K562 (cell line): ENCODE results near the gene CPSF4. TPM values are rescaled to one million over a fixed set of nuclear protein-coding genes. Genes with fewer than 3 reads are reported as not detected.

ENCODE experiments used
- ATF7 ChIP-seq: fragments of 450-650 bp; IDR thresholded peaks from 2 replicates; pipeline ENCODE4 v1.7.1; 2014; ENCODE audit warnings: mild to moderate bottlenecking, moderate library complexity
- BRD4 ChIP-seq: fragments of 200-600 bp; sonication (generic); IDR thresholded peaks from 2 replicates; pipeline ENCODE4 v1.6.1; 2017; ENCODE audit warnings: inconsistent platforms
- CBFA2T2 ChIP-seq: fragments of 450-650 bp; conservative IDR thresholded peaks from 2 replicates; pipeline ENCODE4 v1.6.1; 2017; ENCODE audit warnings: mild to moderate bottlenecking
- CBX3 ChIP-seq, 2 experiments: IDR thresholded peaks; 1 replicate in 1 of 2; 2 replicates in 1 of 2; pipeline ENCODE4 v1.6.1; 2012; ENCODE audit warnings: inconsistent platforms in 2 of 2, low read length in 2 of 2, borderline replicate concordance in 1 of 2, control low read depth in 1 of 2
- CHD4 ChIP-seq: fragments of 200-600 bp; sonication (generic); IDR thresholded peaks from 3 replicates; pipeline ENCODE4 v1.6.1; 2012; ENCODE audit warnings: low read depth, mild to moderate bottlenecking, mixed read lengths, low read length, inconsistent platforms; ENCODE audit not compliant: insufficient read depth, insufficient replicate concordance, poor library complexity, severe bottlenecking
- DDX20 ChIP-seq: fragments of 450-650 bp; IDR thresholded peaks from 2 replicates; pipeline ENCODE4 v1.6.1; 2016; ENCODE audit warnings: missing genetic modification characterization, low read depth, mild to moderate bottlenecking, missing compliant biosample characterization, moderate library complexity
- EGR1 ChIP-seq: fragments of 450-650 bp; conservative IDR thresholded peaks from 2 replicates; pipeline ENCODE4 v1.6.1; 2017; ENCODE audit warnings: mild to moderate bottlenecking
- ETS1 ChIP-seq: conservative IDR thresholded peaks from 2 replicates; pipeline ENCODE4 v1.6.1; 2011; ENCODE audit warnings: low read depth, mild to moderate bottlenecking, low read length; ENCODE audit not compliant: control insufficient read depth
- FIP1L1 ChIP-seq: fragments of 200-400 bp; formaldehyde crosslinking; IDR thresholded peaks from 2 replicates; pipeline ENCODE4 v1.6.1; 2018; ENCODE audit warnings: mild to moderate bottlenecking, low read depth, low read length; ENCODE audit not compliant: poor library complexity, severe bottlenecking
- GATAD2B ChIP-seq: fragments of 450-650 bp; IDR thresholded peaks from 2 replicates; pipeline ENCODE4 v1.6.1; 2017; ENCODE audit warnings: mild to moderate bottlenecking, borderline replicate concordance
- HOMEZ ChIP-seq: fragments of 250-450 bp; sonication (Bioruptor Pico); IDR thresholded peaks from 2 replicates; pipeline ENCODE4 v1.4.0; 2020; ENCODE audit warnings: mild to moderate bottlenecking, moderate library complexity
- NFE2 ChIP-seq: IDR thresholded peaks from 2 replicates; pipeline ENCODE4 v1.6.1; 2014; ENCODE audit warnings: antibody characterized with exemption, low read depth
- NFYB ChIP-seq: IDR thresholded peaks from 2 replicates; pipeline ENCODE4 v1.6.1; 2011; ENCODE audit warnings: mild to moderate bottlenecking, moderate library complexity; ENCODE audit not compliant: insufficient read length; ENCODE audit errors: extremely low read depth
- PCBP1 ChIP-seq: fragments of 200-400 bp; formaldehyde crosslinking; IDR thresholded peaks from 2 replicates; pipeline ENCODE4 v1.6.1; 2018; ENCODE audit warnings: mild to moderate bottlenecking, low read depth, low read length; ENCODE audit not compliant: poor library complexity, severe bottlenecking
- PRPF4 ChIP-seq: fragments of 200-400 bp; formaldehyde crosslinking; IDR thresholded peaks from one replicate; pipeline ENCODE4 v1.6.1; 2017; ENCODE audit warnings: low read length, low read depth, mild to moderate bottlenecking; ENCODE audit not compliant: insufficient read depth, poor library complexity, severe bottlenecking
- RHOXF2B ChIP-seq: fragments of 250-450 bp; sonication (Bioruptor Pico); conservative IDR thresholded peaks from 2 replicates; pipeline ENCODE4 v1.5.1; 2021
- THRB ChIP-seq: fragments of 450-650 bp; formaldehyde crosslinking; conservative IDR thresholded peaks from 2 replicates; pipeline ENCODE4 v1.4.0; 2022; ENCODE audit warnings: mild to moderate bottlenecking, missing genetic modification characterization
- U2AF1 ChIP-seq: fragments of 200-400 bp; formaldehyde crosslinking; optimal IDR thresholded peaks from 2 replicates; pipeline ENCODE3; 2017; ENCODE audit warnings: mild to moderate bottlenecking, low read depth, low read length, moderate library complexity
- XRCC4 ChIP-seq: IDR thresholded peaks from one replicate; pipeline ENCODE4 v1.6.1; 2011; ENCODE audit not compliant: insufficient read depth, insufficient read length; ENCODE audit errors: extremely low read depth
- ZBTB2 ChIP-seq: fragments of 450-650 bp; IDR thresholded peaks from 2 replicates; pipeline ENCODE4 v1.6.1; 2016; ENCODE audit warnings: antibody characterized with exemption
- ZNF184 ChIP-seq: sonication (generic); formaldehyde crosslinking; IDR thresholded peaks from 2 replicates; pipeline ENCODE4 v1.5.0; 2020; ENCODE audit warnings: missing genetic modification reagents
- ZNF830 ChIP-seq: fragments of 250-450 bp; sonication (Bioruptor Pico); IDR thresholded peaks from 2 replicates; pipeline ENCODE4 v1.5.0; 2021; ENCODE audit warnings: mild to moderate bottlenecking
- polyA plus RNA-seq, 8 experiments: library from polyadenylated mRNA; depleted of rRNA in 4 of 8; stranded (reverse) in 5 of 8; unstranded in 3 of 8; fragments of >200 nt; fragmentation: Nextera tagmentation in 2 of 8; fragmentation: Illumina TruSeq in 1 of 8; extraction: Ambion mirVana in 2 of 8; extraction: Trizol in 1 of 8; gene quantifications; 2 replicates each; pipeline versions ENCODE4 v1.2.1 to v1.2.3, GENCODE V29; 2011 to 2014; ENCODE audit warnings: inconsistent platforms in 1 of 8, missing spikeins in 1 of 8
- total RNA-seq, 7 experiments: library from RNA; depleted of rRNA in 6 of 7; stranded (reverse); fragments of >200 nt in 6 of 7; fragmentation: Illumina TruSeq in 2 of 7; extraction: Trizol in 2 of 7; gene quantifications; 2 replicates each; pipeline versions ENCODE4 v1.2.1 to v1.2.3, GENCODE V29; 2011 to 2021; ENCODE audit warnings: low replicate concordance in 1 of 7

Gene CPSF4
- total and polyA plus RNA-seq, 9 of the 15 experiments (the other 6 are each of a cell fraction or from before 2014, with no cell fraction given), result 16.9 to 118 (median 71.7) TPM

GRCh38 chr7:99499721-99500636, 61.2 kb downstream of the CPSF4 start, which contains the start of gene ZNF394 (continued):
- TF ChIP-seq THRB, result no peak
- no peak for TF ChIP-seq U2AF1
- TF ChIP-seq CBFA2T2, result no peak
- no peak for TF ChIP-seq DDX20 (tag)
- no peak for TF ChIP-seq EGR1
- TF ChIP-seq GATAD2B, result no peak
- TF ChIP-seq ETS1, result peak; percentile 19; the same call in 1 of the 2 replicates
- TF ChIP-seq ATF7, result peak; percentile 87
- TF ChIP-seq ZNF830 (CRISPR knock-in tag), result no peak
- TF ChIP-seq HOMEZ (CRISPR knock-in tag), result no peak; the same call in 1 of the 2 replicates
- no peak for TF ChIP-seq RHOXF2B (CRISPR knock-in tag)
- TF ChIP-seq PCBP1, result peak; percentile 68
- peak; percentile 63 for TF ChIP-seq FIP1L1
- no peak; a peak in 2 of 3 replicates for TF ChIP-seq CBX3 (IDR thresholded peaks at IDR 0.05; ENCODE audit: borderline replicate concordance in 1 of 2, low read length in 2 of 2)
- 0 out of 2 replicates have a peak, but pooled peaks have one; percentile 89 for TF ChIP-seq BRD4
- TF ChIP-seq ZNF184 (CRISPR knock-in tag), result no peak
- TF ChIP-seq XRCC4, result no peak
- TF ChIP-seq CHD4, result no peak
- TF ChIP-seq PRPF4, result no peak
- no peak for TF ChIP-seq NFYB
- no peak for TF ChIP-seq ZBTB2
- no peak for TF ChIP-seq NFE2
